Measurements from ENCODE around the gene CRISPLD2.

CRISPLD2 gene

GRCh38 chr16:84913315-84913714, 93.5 kb downstream of the CRISPLD2 start:
- no peak for TF ChIP-seq CTCF (IDR thresholded peaks at IDR 0.05; ENCODE audit: borderline replicate concordance, insufficient read depth, low read depth, low read length)
- H3K4me3 ChIP-seq (ENCODE audit: low read depth, low read length): no peak overlapping the region

GRCh38 chr16:84914273-84914672, 94.5 kb downstream of the CRISPLD2 start:
- H3K4me3 ChIP-seq (ENCODE audit: low read depth, low read length): no peak overlapping the region
- no peak for TF ChIP-seq CTCF (IDR thresholded peaks at IDR 0.05; ENCODE audit: borderline replicate concordance, insufficient read depth, low read depth, low read length)

- TF ChIP-seq CTCF (IDR thresholded peaks at IDR 0.05; ENCODE audit: borderline replicate concordance, insufficient read depth, low read depth, low read length): no peak
- H3K4me3 ChIP-seq (ENCODE audit: low read depth, low read length): no peak overlapping the region
These were observed 96.4 kb downstream of the CRISPLD2 start for GRCh38 chr16:84916178-84916577.

GRCh38 chr16:84916850-84917249, 97.1 kb downstream of the CRISPLD2 start:
- TF ChIP-seq CTCF (IDR thresholded peaks at IDR 0.05; ENCODE audit: borderline replicate concordance, insufficient read depth, low read depth, low read length): no peak
- no peak overlapping the region for H3K4me3 ChIP-seq (ENCODE audit: low read depth, low read length)

GRCh38 chr16:84917492-84917891, 97.7 kb downstream of the CRISPLD2 start:
- no peak for TF ChIP-seq CTCF (IDR thresholded peaks at IDR 0.05; ENCODE audit: borderline replicate concordance, insufficient read depth, low read depth, low read length)
- H3K4me3 ChIP-seq (ENCODE audit: low read depth, low read length): no peak overlapping the region

- no peak for TF ChIP-seq CTCF (IDR thresholded peaks at IDR 0.05; ENCODE audit: borderline replicate concordance, insufficient read depth, low read depth, low read length)
These were observed 98.5 kb downstream of the CRISPLD2 start for GRCh38 chr16:84918006-84918909.

GRCh38 chr16:84919269-84919668, 99.5 kb downstream of the CRISPLD2 start:
- TF ChIP-seq CTCF (IDR thresholded peaks at IDR 0.05; ENCODE audit: borderline replicate concordance, insufficient read depth, low read depth, low read length): no peak

More at GRCh38 chr16:84918006-84918909, 98.5 kb downstream of the CRISPLD2 start:
- H3K4me3 ChIP-seq (ENCODE audit: low read depth, low read length): no peak overlapping the region

More at GRCh38 chr16:84919269-84919668, 99.5 kb downstream of the CRISPLD2 start:
- H3K4me3 ChIP-seq (ENCODE audit: low read depth, low read length): no peak overlapping the region

Data from GM12875 (cell line).